HG02759 (cell line): ENCODE results near the gene VAT1L.

Experiments used
- ATAC-seq: cut with Tn5 transposase; IDR thresholded peaks from one replicate; pipeline ENCODE4 v1.9.1; 2021; ENCODE audit warnings: mild to moderate bottlenecking, moderate library complexity; ENCODE audit not compliant: unreplicated experiment

Gene VAT1L

GRCh38 chr16:77905374-77905920 lies 117.1 kb downstream of the VAT1L start:
- ATAC-seq, result no peak

DNA sequence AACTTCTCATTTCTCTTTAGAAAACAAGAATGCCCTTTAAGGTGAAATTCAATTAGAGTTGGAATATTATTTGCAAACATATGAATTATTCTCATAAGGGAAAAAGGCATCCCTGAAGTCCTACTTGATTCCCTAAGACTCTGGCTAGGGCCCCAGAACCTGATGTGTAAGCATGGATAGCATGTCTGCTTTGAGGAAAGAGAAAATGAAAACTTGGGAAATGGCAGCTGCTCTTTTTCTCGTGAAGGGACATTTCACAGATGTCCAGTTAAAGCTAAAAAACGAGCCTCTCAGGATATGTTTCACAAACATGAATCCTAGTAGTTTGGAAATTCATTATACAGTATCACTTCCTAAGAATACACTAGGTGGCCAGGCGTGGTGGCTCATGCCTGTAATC lies 121.7 kb downstream of the VAT1L start:
- no peak for ATAC-seq

- no peak for ATAC-seq
These were observed 124.3 kb downstream of the VAT1L start for GRCh38 chr16:77912617-77913016.

GRCh38 chr16:77913738-77914253 lies 125.4 kb downstream of the VAT1L start:
- no peak for ATAC-seq

DNA sequence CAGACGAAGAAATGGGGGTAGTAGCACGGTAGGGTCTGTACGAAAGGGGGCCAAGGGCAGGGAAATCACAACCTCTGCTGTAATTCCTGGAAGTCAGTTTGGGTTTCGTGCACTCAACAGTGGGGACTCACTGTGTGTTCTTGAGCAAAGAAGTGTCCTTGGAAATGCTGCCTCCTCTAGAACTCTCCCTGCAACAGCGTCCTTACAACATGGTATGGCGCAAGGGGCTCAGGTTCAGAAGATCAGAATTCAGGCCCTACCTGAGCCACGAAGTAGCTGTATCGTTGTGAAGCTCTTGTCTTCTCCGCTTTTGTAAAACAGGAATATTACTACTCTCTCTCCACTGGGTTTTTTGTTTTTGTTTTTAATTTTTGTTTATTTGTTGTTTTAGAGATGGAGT lies 127.7 kb downstream of the VAT1L start:
- ATAC-seq, result no peak

DNA sequence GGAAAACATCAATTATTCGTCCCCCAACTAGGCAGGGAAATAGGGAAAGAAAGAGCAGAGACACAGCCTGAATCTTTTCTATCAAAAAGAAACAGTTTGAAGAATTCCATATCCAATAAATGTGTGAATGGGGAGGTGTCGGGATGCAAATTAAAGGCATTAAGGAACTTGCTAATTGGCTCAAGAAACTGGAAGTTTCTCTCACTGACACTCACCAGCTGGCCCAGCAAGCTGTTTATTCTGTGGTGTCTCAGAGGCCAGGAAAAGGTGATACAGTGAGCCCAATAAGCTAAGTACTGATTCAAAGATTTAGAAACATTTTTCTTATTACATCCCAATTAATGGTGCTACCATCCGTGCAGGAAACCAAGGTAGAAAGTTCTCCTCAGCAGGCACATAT lies 129.6 kb downstream of the VAT1L start:
- no peak for ATAC-seq

GRCh38 chr16:77918809-77919707 lies 130.7 kb downstream of the VAT1L start:
- no peak for ATAC-seq

GRCh38 chr16:77919761-77920415 lies 131.5 kb downstream of the VAT1L start:
- no peak for ATAC-seq

DNA sequence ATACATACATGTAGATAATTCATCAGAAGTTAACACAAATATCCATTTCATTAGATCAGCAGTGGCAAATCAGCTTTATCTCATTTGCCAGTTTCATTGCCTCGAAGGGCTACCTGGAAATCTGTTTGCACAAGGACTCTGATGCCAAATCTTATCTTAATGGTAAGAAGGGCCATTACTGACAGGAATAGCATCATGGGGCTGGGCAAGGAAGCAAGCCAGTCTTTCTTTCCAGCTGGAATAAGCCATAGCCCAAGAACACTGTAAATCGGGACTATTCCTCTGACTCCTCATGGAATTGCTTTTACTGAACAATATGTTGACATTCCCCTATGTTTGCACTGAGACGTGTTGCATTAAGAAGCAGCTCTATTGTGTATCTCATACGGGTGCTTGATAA lies 132.6 kb downstream of the VAT1L start:
- no peak for ATAC-seq

DNA sequence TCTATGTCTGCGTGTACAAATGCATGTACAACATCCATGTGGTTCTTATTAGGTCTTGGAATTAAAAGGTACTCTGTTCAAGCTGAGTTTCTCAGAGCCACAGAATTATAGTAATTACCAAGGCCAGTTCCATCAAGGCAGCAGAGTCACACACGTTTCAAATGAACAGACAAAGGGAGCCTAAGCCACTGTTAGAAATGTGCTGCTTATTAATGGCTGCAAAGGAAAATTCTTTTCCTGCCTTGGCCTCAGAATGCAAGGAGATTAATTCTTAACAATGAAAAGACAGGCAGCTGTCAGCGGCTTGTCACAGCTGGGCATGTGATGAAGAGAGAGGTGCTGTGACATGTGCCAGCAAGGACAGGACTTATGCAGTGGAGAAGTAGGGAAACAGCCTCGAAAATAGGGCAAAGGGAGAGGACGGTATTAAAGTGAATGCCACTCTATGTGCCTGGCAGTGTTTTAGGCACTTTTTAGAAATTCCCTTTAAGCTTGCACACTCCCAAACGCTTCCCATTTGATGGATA lies 133.9 kb downstream of the VAT1L start:
- no peak for ATAC-seq

DNA sequence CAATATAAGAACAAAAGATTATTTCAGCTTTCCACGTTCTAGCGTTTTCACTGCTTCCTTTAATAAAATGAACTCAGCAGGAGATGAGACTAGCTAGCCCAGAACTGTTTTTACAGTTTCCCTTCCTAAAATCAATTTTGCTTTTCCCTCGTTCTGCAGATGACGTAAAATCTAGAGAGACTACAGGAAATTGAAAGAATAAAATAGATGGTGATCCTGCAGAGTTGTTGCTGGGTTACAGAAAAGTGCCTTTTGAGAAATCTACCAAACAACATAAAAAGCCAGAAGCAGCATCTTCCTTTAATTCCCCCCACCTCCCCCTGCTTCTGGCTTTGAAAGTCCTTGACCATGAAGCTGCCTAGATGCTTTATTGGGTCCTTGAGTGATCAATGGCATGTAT lies 137.2 kb downstream of the VAT1L start:
- ATAC-seq, result no peak

DNA sequence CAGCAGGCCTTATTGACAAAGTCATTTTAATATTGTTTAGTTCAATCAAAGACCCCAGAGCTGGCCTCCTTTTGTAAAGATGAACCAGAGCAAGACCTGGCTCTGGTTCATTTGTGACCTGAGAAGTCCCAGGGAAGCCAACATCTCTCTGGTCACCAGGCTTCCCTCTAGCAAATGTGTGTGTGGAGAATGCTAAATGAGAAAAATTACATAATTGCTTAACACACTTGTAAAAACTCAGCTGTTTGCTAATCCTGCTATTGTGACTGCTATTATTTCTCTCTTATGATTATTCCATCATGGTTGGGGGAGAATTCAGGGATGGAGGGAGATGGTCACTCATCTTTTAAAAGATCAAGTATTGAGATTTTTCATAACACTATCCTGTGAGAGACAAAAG lies 139.7 kb downstream of the VAT1L start:
- ATAC-seq, result no peak

DNA sequence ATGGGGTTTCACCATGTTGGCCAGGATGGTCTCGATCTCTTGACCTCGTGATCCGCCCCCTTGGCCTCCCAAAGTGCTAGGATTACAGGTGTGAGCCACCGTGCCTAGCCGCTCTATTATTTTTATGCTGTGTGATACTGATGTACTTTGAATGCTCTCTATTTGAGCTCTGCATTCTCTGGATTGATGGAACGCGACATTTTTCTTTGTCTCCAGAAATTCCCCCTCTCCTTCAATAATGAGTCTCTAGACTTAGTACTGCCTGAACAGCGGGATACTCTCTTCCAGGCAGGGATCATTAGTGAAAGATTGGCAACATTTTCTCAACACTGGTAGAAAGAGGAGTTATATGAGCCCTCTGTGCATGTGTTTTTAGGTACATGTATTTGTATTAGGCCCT lies 140.6 kb downstream of the VAT1L start:
- ATAC-seq, result no peak

DNA sequence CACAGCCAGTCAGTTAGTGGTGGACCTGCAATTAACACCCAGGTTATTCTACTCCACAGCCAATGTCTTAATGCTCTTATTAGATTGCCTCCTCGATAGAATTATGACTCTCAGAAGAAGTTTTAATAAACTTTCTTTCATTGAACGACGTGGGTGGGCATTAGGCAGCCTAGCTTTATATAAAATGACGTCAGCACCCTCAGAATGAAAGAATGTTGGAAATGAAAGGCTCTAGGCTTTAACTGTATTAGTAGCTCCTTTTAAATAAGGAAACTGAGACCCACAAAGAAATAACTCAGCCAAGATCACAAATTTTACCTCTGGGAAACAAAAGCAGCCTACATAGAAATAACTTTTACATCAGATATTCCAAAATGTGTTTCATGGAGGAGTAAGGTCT lies 142.7 kb downstream of the VAT1L start:
- no peak for ATAC-seq

GRCh38 chr16:77937473-77938149 lies 149.2 kb downstream of the VAT1L start:
- no peak for ATAC-seq

- ATAC-seq, result no peak
These were observed 150.5 kb downstream of the VAT1L start for GRCh38 chr16:77938913-77939312.

- no peak for ATAC-seq
These were observed 151.6 kb downstream of the VAT1L start for GRCh38 chr16:77939968-77940367.

GRCh38 chr16:77943801-77944200 lies 155.4 kb downstream of the VAT1L start:
- ATAC-seq, result no peak

DNA sequence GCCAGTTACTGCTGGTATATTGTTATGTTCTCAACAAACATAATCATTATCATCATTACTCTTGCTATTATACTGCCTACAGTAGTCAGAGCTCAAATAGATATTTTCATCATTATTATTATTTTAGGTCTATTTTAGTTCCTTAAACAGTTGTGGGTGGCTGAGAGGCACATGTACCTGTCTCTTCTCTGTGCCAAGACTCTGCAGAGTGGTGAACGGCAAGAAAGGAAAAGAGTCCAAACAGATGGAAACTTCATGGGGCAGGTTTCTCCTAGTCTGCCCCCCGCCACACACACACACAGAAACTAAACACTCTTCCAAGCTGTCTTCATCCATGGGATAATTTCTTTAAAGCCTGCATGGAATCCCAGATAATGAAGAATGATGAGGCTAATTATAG lies 156.3 kb downstream of the VAT1L start:
- no peak for ATAC-seq

GRCh38 chr16:77945126-77945525 lies 156.8 kb downstream of the VAT1L start:
- no peak for ATAC-seq

DNA sequence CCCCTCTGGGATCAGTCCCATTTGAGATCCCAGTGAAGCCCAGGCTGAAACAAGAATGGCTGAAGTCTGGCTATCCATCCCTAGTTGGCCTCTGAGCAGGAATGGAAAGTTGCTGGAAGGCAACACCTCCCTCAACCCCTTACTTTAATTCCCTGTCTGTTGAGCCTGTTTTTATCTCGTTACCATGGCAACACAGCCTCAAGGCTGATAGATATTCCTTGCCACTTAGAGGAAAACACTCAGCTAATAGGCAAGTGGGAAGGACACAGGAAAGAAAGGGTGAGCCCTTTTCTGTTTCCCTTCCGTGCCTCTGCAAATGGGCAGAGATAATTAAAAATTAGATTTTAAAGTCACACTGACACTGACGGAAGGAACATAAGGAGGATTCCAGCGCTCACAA lies 158.5 kb downstream of the VAT1L start:
- ATAC-seq, result no peak
